ENCODE data around the gene SOHLH2.

The SOHLH2 gene

DNA sequence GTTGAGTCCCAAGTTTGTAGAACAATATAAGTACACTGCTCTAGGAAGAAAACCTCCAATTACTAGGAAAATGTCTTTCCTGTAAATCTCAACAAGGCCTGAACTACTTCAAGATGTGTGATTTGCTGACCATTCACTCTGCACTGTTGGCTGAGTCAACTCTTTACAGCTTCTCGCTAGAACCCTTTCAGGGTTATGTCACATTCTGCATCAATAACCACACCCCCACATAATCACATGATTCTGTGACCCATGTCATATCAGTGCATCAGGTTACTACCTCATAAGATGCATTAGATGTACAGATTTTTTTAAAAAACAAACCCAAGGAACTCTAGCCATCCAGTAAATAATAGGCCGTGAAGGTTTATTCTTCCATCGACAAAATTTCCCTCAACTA is 67.0 kb downstream of the SOHLH2 start:
- WGBS = 92% methylated on average over 3 of the region's 3 CpGs

GRCh38 chr13:36146511-36147269 is 67.7 kb downstream of the SOHLH2 start:
- no peak overlapping the region for H2BK120ac ChIP-seq (ENCODE audit: low read depth, low read length)
- H3K18ac ChIP-seq (ENCODE audit: low read depth in 1 of 2, low read length in 2 of 2) = no peak overlapping the region
- no peak overlapping the region for H2BK15ac ChIP-seq (ENCODE audit: low read depth, poor library complexity, severe bottlenecking)
- H3K4me3 ChIP-seq (ENCODE audit: insufficient read depth in 1 of 2, low read depth in 1 of 2, low read length in 2 of 2) = no peak overlapping the region
- WGBS = 100% methylated on average over 1 of the region's 4 CpGs
- no peaks in the 10 kb centered on the region for H3K27me3 ChIP-seq (ENCODE audit: control insufficient read depth in 1 of 2, insufficient read depth in 1 of 2, low read length in 2 of 2)
- no peak overlapping the region for H2BK12ac ChIP-seq (ENCODE audit: low read length in 2 of 2)
- no peak overlapping the region for H3K4me2 ChIP-seq (ENCODE audit: low read length, poor library complexity, severe bottlenecking)
- H3K23ac ChIP-seq (ENCODE audit: low read length in 2 of 2) = no peak overlapping the region
- no peak overlapping the region for H3K27ac ChIP-seq (ENCODE audit: low read length, poor library complexity, severe bottlenecking)
- DNase-seq = no peak
- no peak overlapping the region for H2BK5ac ChIP-seq (ENCODE audit: low read depth, low read length, poor library complexity, severe bottlenecking)
- peaks cover 16% of the 10 kb centered on the region for H3K9me3 ChIP-seq (ENCODE audit: control insufficient read depth, low read length)
- no peak overlapping the region for H3K9ac ChIP-seq (ENCODE audit: low read length)
- H4K8ac ChIP-seq (ENCODE audit: low read length) = no peak overlapping the region
- no peak overlapping the region for H4K91ac ChIP-seq (ENCODE audit: low read length)
- H3K4ac ChIP-seq (ENCODE audit: low read depth in 1 of 2, low read length in 2 of 2) = no peak overlapping the region
- H3K14ac ChIP-seq (ENCODE audit: low read length in 2 of 2) = no peak overlapping the region
- no peaks in the 10 kb centered on the region for H3K4me1 ChIP-seq (ENCODE audit: control insufficient read depth, insufficient read depth, low read depth, low read length)
- H2AFZ ChIP-seq (ENCODE audit: low read depth, low read length) = no peak overlapping the region
- no peaks in the 10 kb centered on the region for H3K36me3 ChIP-seq (ENCODE audit: control insufficient read depth in 1 of 2, insufficient read depth in 2 of 2, low read depth in 1 of 2, low read length in 2 of 2)
- H2AK5ac ChIP-seq (ENCODE audit: low read length, severe bottlenecking) = no peak overlapping the region
- H3K79me1 ChIP-seq (replicated peaks; ENCODE audit: low read length, poor library complexity, severe bottlenecking) = no peaks in the 10 kb centered on the region

More for the DNA sequence above, 67.0 kb downstream of the SOHLH2 start:
- Histone ChIP-seq H3K18ac (ENCODE audit: low read depth in 1 of 2, low read length in 2 of 2) (no peak overlapping the region), H2BK120ac (ENCODE audit: low read depth, low read length) (no peak overlapping the region), H4K91ac (ENCODE audit: low read length) (no peak overlapping the region), H2AFZ (ENCODE audit: low read depth, low read length) (no peak overlapping the region), H3K14ac (ENCODE audit: low read length in 2 of 2) (no peak overlapping the region), H2BK15ac (ENCODE audit: low read depth, poor library complexity, severe bottlenecking) (no peak overlapping the region), H3K4me3 (ENCODE audit: insufficient read depth in 1 of 2, low read depth in 1 of 2, low read length in 2 of 2) (no peak overlapping the region), H4K8ac (ENCODE audit: low read length) (no peak overlapping the region), H3K79me1 (replicated peaks; ENCODE audit: low read length, poor library complexity, severe bottlenecking) (no peaks in the 10 kb centered on the region), H3K23ac (ENCODE audit: low read length in 2 of 2) (no peak overlapping the region), H2BK12ac (ENCODE audit: low read length in 2 of 2) (no peak overlapping the region), H3K9ac (ENCODE audit: low read length) (no peak overlapping the region), H3K9me3 (ENCODE audit: control insufficient read depth, low read length) (peaks cover 16% of the 10 kb centered on the region), H3K27me3 (ENCODE audit: control insufficient read depth in 1 of 2, insufficient read depth in 1 of 2, low read length in 2 of 2) (no peaks in the 10 kb centered on the region), H3K36me3 (ENCODE audit: control insufficient read depth in 1 of 2, insufficient read depth in 2 of 2, low read depth in 1 of 2, low read length in 2 of 2) (no peaks in the 10 kb centered on the region), H2AK5ac (ENCODE audit: low read length, severe bottlenecking) (no peak overlapping the region), H3K4me1 (ENCODE audit: control insufficient read depth, insufficient read depth, low read depth, low read length) (no peaks in the 10 kb centered on the region), H3K27ac (ENCODE audit: low read length, poor library complexity, severe bottlenecking) (no peak overlapping the region), H2BK5ac (ENCODE audit: low read depth, low read length, poor library complexity, severe bottlenecking) (no peak overlapping the region), H3K4ac (ENCODE audit: low read depth in 1 of 2, low read length in 2 of 2) (no peak overlapping the region), H3K4me2 (ENCODE audit: low read length, poor library complexity, severe bottlenecking) (no peak overlapping the region)
- no peak for DNase-seq

DNA sequence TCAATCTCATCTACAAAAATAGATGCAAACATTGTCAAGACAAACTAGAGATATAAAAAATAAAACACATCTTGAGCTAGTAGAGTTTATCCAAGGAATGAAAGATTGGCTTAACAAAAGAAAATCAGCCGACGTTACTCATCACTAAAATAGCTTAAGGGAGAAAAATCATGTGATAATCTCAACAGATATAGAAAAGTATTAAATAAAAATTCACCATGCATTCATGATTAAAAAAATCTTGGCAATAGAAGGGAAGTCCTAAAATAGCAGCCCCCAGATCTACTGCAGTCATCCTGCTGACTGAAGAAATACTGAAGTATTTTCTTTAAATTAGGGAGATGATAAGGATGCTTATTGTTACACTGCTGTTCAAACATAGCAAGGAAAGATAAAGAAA is 70.6 kb downstream of the SOHLH2 start:
- H3K27ac ChIP-seq (ENCODE audit: low read length, poor library complexity, severe bottlenecking) = no peak overlapping the region
- no peak overlapping the region for H2BK120ac ChIP-seq (ENCODE audit: low read depth, low read length)
- no peak for DNase-seq
- WGBS = no CpG with 5 or more reads among the region's 2 CpGs
- H3K79me1 ChIP-seq (replicated peaks; ENCODE audit: low read length, poor library complexity, severe bottlenecking) = no peaks in the 10 kb centered on the region
- H4K8ac ChIP-seq (ENCODE audit: low read length) = no peak overlapping the region
- H2AFZ ChIP-seq (ENCODE audit: low read depth, low read length) = no peak overlapping the region
- H2BK5ac ChIP-seq (ENCODE audit: low read depth, low read length, poor library complexity, severe bottlenecking) = no peak overlapping the region
- H2AK5ac ChIP-seq (ENCODE audit: low read length, severe bottlenecking) = no peak overlapping the region
- no peak overlapping the region for H3K4ac ChIP-seq (ENCODE audit: low read depth in 1 of 2, low read length in 2 of 2)
- no peak overlapping the region for H3K18ac ChIP-seq (ENCODE audit: low read depth in 1 of 2, low read length in 2 of 2)
- no peaks in the 10 kb centered on the region for H3K4me1 ChIP-seq (ENCODE audit: control insufficient read depth, insufficient read depth, low read depth, low read length)
- no peak overlapping the region for H3K14ac ChIP-seq (ENCODE audit: low read length in 2 of 2)
- no peaks in the 10 kb centered on the region for H3K27me3 ChIP-seq (ENCODE audit: control insufficient read depth in 1 of 2, insufficient read depth in 1 of 2, low read length in 2 of 2)
- H3K9ac ChIP-seq (ENCODE audit: low read length) = no peak overlapping the region
- H3K23ac ChIP-seq (ENCODE audit: low read length in 2 of 2) = no peak overlapping the region
- H3K4me2 ChIP-seq (ENCODE audit: low read length, poor library complexity, severe bottlenecking) = no peak overlapping the region
- H2BK12ac ChIP-seq (ENCODE audit: low read length in 2 of 2) = no peak overlapping the region
- no peak overlapping the region for H2BK15ac ChIP-seq (ENCODE audit: low read depth, poor library complexity, severe bottlenecking)
- H3K36me3 ChIP-seq (ENCODE audit: control insufficient read depth in 1 of 2, insufficient read depth in 2 of 2, low read depth in 1 of 2, low read length in 2 of 2) = no peaks in the 10 kb centered on the region
- H4K91ac ChIP-seq (ENCODE audit: low read length) = no peak overlapping the region
- H3K4me3 ChIP-seq (ENCODE audit: insufficient read depth in 1 of 2, low read depth in 1 of 2, low read length in 2 of 2) = no peak overlapping the region
- peaks cover 18% of the 10 kb centered on the region for H3K9me3 ChIP-seq (ENCODE audit: control insufficient read depth, low read length)

DNA sequence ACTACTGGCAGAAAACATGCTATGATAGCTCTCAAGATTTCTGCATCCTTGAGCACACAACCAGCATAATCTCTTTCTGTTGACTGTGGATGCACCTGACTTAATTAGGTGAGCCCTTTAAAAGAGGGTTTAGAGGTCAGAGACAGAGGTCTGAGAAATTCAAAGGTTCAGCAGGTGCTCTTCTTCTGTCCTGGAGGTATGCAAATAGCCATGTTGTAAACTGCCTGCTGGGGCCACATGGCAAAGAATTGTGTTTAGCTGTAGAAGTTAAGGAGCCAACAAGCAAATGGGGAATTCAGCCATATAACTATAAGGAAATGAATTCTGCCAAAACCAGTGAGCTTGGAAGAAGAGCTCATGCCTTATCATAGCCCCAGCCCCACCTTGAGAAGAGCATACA is 71.6 kb downstream of the SOHLH2 start:
- H3K4me1 ChIP-seq (ENCODE audit: control insufficient read depth, insufficient read depth, low read depth, low read length) = no peaks in the 10 kb centered on the region
- H3K27ac ChIP-seq (ENCODE audit: low read length, poor library complexity, severe bottlenecking) = no peak overlapping the region
- no peak overlapping the region for H3K4ac ChIP-seq (ENCODE audit: low read depth in 1 of 2, low read length in 2 of 2)
- no peaks in the 10 kb centered on the region for H3K79me1 ChIP-seq (replicated peaks; ENCODE audit: low read length, poor library complexity, severe bottlenecking)
- H3K23ac ChIP-seq (ENCODE audit: low read length in 2 of 2) = no peak overlapping the region
- no peak overlapping the region for H2AK5ac ChIP-seq (ENCODE audit: low read length, severe bottlenecking)
- peaks cover 18% of the 10 kb centered on the region for H3K9me3 ChIP-seq (ENCODE audit: control insufficient read depth, low read length)
- H3K36me3 ChIP-seq (ENCODE audit: control insufficient read depth in 1 of 2, insufficient read depth in 2 of 2, low read depth in 1 of 2, low read length in 2 of 2) = no peaks in the 10 kb centered on the region
- H3K27me3 ChIP-seq (ENCODE audit: control insufficient read depth in 1 of 2, insufficient read depth in 1 of 2, low read length in 2 of 2) = no peaks in the 10 kb centered on the region
- no peak for DNase-seq
- H3K4me2 ChIP-seq (ENCODE audit: low read length, poor library complexity, severe bottlenecking) = no peak overlapping the region
- no peak overlapping the region for H3K9ac ChIP-seq (ENCODE audit: low read length)
- no peak overlapping the region for H2BK120ac ChIP-seq (ENCODE audit: low read depth, low read length)
- H3K14ac ChIP-seq (ENCODE audit: low read length in 2 of 2) = no peak overlapping the region
- H3K4me3 ChIP-seq (ENCODE audit: insufficient read depth in 1 of 2, low read depth in 1 of 2, low read length in 2 of 2) = no peak overlapping the region
- H4K8ac ChIP-seq (ENCODE audit: low read length) = no peak overlapping the region
- H2BK15ac ChIP-seq (ENCODE audit: low read depth, poor library complexity, severe bottlenecking) = no peak overlapping the region
- H2BK5ac ChIP-seq (ENCODE audit: low read depth, low read length, poor library complexity, severe bottlenecking) = no peak overlapping the region
- H3K18ac ChIP-seq (ENCODE audit: low read depth in 1 of 2, low read length in 2 of 2) = no peak overlapping the region
- H4K91ac ChIP-seq (ENCODE audit: low read length) = no peak overlapping the region
- H2AFZ ChIP-seq (ENCODE audit: low read depth, low read length) = no peak overlapping the region
- no peak overlapping the region for H2BK12ac ChIP-seq (ENCODE audit: low read length in 2 of 2)

All from mesenchymal stem cell (in vitro differentiated cells and primary cell).